Vagina (tissue), 2 donors: ENCODE results near the gene AIG1.

Experiments
- POLR2A ChIP-seq, 2 donors: fragments of 450-650 bp; IDR thresholded peaks; one replicate each; pipeline ENCODE4 v1.6.1; 2017; ENCODE audit warnings: antibody characterized with exemption in 2 of 2, mild to moderate bottlenecking in 2 of 2, moderate library complexity in 2 of 2
- POLR2AphosphoS5 ChIP-seq, 2 donors: sonication (generic); formaldehyde crosslinking; IDR thresholded peaks; one replicate each; pipeline ENCODE4 v1.9.0; 2017; ENCODE audit warnings: antibody characterized with exemption in 2 of 2, mild to moderate bottlenecking in 2 of 2, low read depth in 1 of 2; ENCODE audit not compliant: insufficient read depth in 1 of 2

- TF ChIP-seq POLR2AphosphoS5 (IDR thresholded peaks at IDR 0.05; ENCODE audit: insufficient read depth in 1 of 2, low read depth in 1 of 2) (no peak), POLR2A (IDR thresholded peaks at IDR 0.05) (no peak)
Observed at GRCh38 chr6:143262859-143263258, 202.2 kb downstream of the AIG1 start.
